Sigmoid colon (tissue), 4 donors: Measurements from ENCODE around the gene EPHB4.
A peak's percentile ranks its signal among the peaks of the same experiment; 100 is the strongest.

ENCODE experiments used
- CTCF ChIP-seq, 4 experiments: fragments of 450-650 bp in 3 of 4; fragments of 200-600 bp in 1 of 4; IDR thresholded peaks; one replicate each; pipeline ENCODE4 v1.5.1; 2016 to 2019; ENCODE audit warnings: antibody characterized with exemption in 4 of 4, mild to moderate bottlenecking in 3 of 4, moderate library complexity in 2 of 4
- EP300 ChIP-seq, 4 donors: sonication (generic); formaldehyde crosslinking; IDR thresholded peaks; one replicate each; pipeline ENCODE4 v1.6.1; 2017; ENCODE audit warnings: antibody characterized with exemption in 4 of 4
- POLR2A ChIP-seq, 2 donors: fragments of 450-650 bp; IDR thresholded peaks; one replicate each; pipeline ENCODE4 v1.6.1; 2016; ENCODE audit warnings: antibody characterized with exemption in 2 of 2, mild to moderate bottlenecking in 2 of 2, moderate library complexity in 2 of 2
- POLR2AphosphoS5 ChIP-seq, 4 donors: sonication (generic); formaldehyde crosslinking; IDR thresholded peaks; one replicate each; pipeline ENCODE4 v1.6.1; 2017; ENCODE audit warnings: antibody characterized with exemption in 4 of 4

- TF ChIP-seq CTCF (IDR thresholded peaks at IDR 0.05): no peak
- peak in 1 of 2 donors; percentile 24 for TF ChIP-seq POLR2A (IDR thresholded peaks at IDR 0.05)
- peak; percentile 59 to 83 (median 77) for TF ChIP-seq POLR2AphosphoS5 (IDR thresholded peaks at IDR 0.05)
- peak in 1 of 4 donors; percentile 59 for TF ChIP-seq EP300 (IDR thresholded peaks at IDR 0.05)
Measured at GRCh38 chr7:100867040-100867775, 39.9 kb upstream of the EPHB4 start, which contains the start of gene TRIP6.
